K562 (cell line): ENCODE measurements around the gene SHF. TPM values are rescaled to one million over a fixed set of nuclear protein-coding genes. Genes with fewer than 3 reads are reported as not detected.

ENCODE experiments used
- CREBBP ChIP-seq: IDR thresholded peaks from one replicate; pipeline ENCODE4 v1.6.1; 2012; ENCODE audit warnings: low read depth, mild to moderate bottlenecking, control low read depth, inconsistent platforms, low read length
- MEF2A ChIP-seq: IDR thresholded peaks from 2 replicates; pipeline ENCODE4 v1.6.1; 2011; ENCODE audit warnings: low read depth, mild to moderate bottlenecking, low read length, moderate library complexity; ENCODE audit not compliant: control insufficient read depth
- MXI1 ChIP-seq: IDR thresholded peaks from 2 replicates; pipeline ENCODE4 v1.6.1; 2011; ENCODE audit warnings: low read depth, mild to moderate bottlenecking, improper control_type of control experiment, low read length
- NR3C1 ChIP-seq: sonication (generic); formaldehyde crosslinking; IDR thresholded peaks from 2 replicates; pipeline ENCODE4 v1.8.1; 2022; ENCODE audit warnings: missing genetic modification reagents
- ZNF444 ChIP-seq: fragments of 250-450 bp; sonication (Bioruptor Pico); IDR thresholded peaks from 2 replicates; pipeline ENCODE4 v1.4.0; 2020; ENCODE audit warnings: mild to moderate bottlenecking, moderate library complexity
- ZNF668 ChIP-seq: fragments of 250-450 bp; sonication (Bioruptor Pico); IDR thresholded peaks from 2 replicates; pipeline ENCODE4 v1.8.0; 2022; ENCODE audit warnings: mild to moderate bottlenecking, inconsistent platforms
- polyA plus RNA-seq, 8 experiments: library from polyadenylated mRNA; depleted of rRNA in 4 of 8; stranded (reverse) in 5 of 8; unstranded in 3 of 8; fragments of >200 nt; fragmentation: Nextera tagmentation in 2 of 8; fragmentation: Illumina TruSeq in 1 of 8; extraction: Ambion mirVana in 2 of 8; extraction: Trizol in 1 of 8; gene quantifications; 2 replicates each; pipeline versions ENCODE4 v1.2.1 to v1.2.3, GENCODE V29; 2011 to 2014; ENCODE audit warnings: inconsistent platforms in 1 of 8, missing spikeins in 1 of 8
- total RNA-seq, 7 experiments: library from RNA; depleted of rRNA in 6 of 7; stranded (reverse); fragments of >200 nt in 6 of 7; fragmentation: Illumina TruSeq in 2 of 7; extraction: Trizol in 2 of 7; gene quantifications; 2 replicates each; pipeline versions ENCODE4 v1.2.1 to v1.2.3, GENCODE V29; 2011 to 2021; ENCODE audit warnings: low replicate concordance in 1 of 7
- TF ChIP-seq, protein P1 (sequence below): fragments of 250-450 bp; sonication (Bioruptor Pico); IDR thresholded peaks from 2 replicates; pipeline ENCODE4 v1.9.0; 2021; ENCODE audit warnings: mild to moderate bottlenecking, inconsistent platforms
- TF ChIP-seq, protein P2 (sequence below): fragments of 250-450 bp; sonication (Bioruptor Pico); IDR thresholded peaks from 2 replicates; pipeline ENCODE4 v1.8.0; 2021; ENCODE audit warnings: moderate library complexity, mild to moderate bottlenecking, inconsistent platforms
- TF ChIP-seq, protein P3 (sequence below): sonication (generic); formaldehyde crosslinking; IDR thresholded peaks from 2 replicates; pipeline ENCODE4 v1.8.0; 2022; ENCODE audit warnings: mild to moderate bottlenecking, missing genetic modification reagents
- TF ChIP-seq, protein P4 (sequence below): fragments of 200-800 bp; sonication (Bioruptor generic); IDR thresholded peaks from 2 replicates; pipeline ENCODE4 v1.6.1; 2017; ENCODE audit warnings: missing genetic modification characterization, missing compliant biosample characterization
- TF ChIP-seq, protein P5 (sequence below): IDR thresholded peaks from 2 replicates; pipeline ENCODE4 v1.6.1; 2012; ENCODE audit warnings: low read depth, low read length, improper control_type of control experiment, borderline replicate concordance
- TF ChIP-seq, protein P6 (sequence below): sonication (generic); formaldehyde crosslinking; IDR thresholded peaks from 2 replicates; pipeline ENCODE4 v1.8.0; 2023; ENCODE audit warnings: mild to moderate bottlenecking, missing genetic modification reagents

SHF gene
- total and polyA plus RNA-seq, 9 of the 15 experiments (the other 6 are each of a cell fraction or from before 2014, with no cell fraction given), result 0.51 to 2.2 (median 0.85) TPM; not detected in 2

DNA sequence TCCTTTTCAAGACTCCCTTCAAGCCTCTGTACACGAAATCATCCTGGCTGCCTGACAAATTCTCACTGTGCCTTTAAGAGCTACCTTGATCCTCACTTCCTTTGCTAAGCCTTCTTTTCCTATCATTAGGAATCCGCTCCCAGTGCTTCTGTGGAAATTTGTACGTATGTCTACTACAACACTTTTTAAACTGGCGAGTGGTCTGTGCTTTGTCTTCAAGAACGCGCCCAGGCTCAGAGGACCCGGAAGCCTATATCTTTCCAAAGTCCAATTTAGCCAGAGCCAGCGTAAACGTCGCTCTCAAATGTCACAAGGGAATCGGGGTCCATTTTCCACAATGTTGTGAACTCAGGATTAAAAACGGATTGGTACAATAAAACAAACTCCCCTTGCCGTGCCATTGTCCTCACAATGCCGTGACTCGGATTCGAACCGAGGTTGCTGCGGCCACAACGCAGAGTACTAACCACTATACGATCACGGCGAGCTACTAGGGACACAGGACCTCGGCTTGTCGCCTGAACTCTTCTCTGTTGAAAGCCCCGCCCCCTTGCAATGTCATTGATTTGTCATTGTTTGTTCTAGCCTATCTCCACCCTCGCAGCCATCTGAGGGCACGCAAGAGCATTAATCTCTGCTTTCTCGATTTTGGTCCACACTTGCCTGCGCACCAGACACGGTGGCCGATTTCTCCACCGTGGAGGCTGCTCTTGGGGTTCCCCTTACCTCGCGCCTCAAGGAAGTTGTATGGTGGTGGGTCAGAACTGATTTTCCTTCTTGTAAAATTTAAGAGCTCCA is 12.4 kb upstream of the SHF start (continued):
- TF ChIP-seq ZNF444 (CRISPR knock-in tag) (no peak), ZNF668 (CRISPR knock-in tag) (no peak), MXI1 (no peak), NR3C1 (CRISPR knock-in tag) (no peak), MEF2A (no peak), CREBBP (no peak)
- TF ChIP-seq, protein P1, sequence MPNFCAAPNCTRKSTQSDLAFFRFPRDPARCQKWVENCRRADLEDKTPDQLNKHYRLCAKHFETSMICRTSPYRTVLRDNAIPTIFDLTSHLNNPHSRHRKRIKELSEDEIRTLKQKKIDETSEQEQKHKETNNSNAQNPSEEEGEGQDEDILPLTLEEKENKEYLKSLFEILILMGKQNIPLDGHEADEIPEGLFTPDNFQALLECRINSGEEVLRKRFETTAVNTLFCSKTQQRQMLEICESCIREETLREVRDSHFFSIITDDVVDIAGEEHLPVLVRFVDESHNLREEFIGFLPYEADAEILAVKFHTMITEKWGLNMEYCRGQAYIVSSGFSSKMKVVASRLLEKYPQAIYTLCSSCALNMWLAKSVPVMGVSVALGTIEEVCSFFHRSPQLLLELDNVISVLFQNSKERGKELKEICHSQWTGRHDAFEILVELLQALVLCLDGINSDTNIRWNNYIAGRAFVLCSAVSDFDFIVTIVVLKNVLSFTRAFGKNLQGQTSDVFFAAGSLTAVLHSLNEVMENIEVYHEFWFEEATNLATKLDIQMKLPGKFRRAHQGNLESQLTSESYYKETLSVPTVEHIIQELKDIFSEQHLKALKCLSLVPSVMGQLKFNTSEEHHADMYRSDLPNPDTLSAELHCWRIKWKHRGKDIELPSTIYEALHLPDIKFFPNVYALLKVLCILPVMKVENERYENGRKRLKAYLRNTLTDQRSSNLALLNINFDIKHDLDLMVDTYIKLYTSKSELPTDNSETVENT, result 0 out of 2 replicates have a peak, but pooled peaks have one; percentile 16
- TF ChIP-seq, protein P2, sequence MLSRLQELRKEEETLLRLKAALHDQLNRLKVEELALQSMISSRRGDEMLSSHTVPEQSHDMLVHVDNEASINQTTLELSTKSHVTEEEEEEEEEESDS, result no peak
- TF ChIP-seq, protein P3, sequence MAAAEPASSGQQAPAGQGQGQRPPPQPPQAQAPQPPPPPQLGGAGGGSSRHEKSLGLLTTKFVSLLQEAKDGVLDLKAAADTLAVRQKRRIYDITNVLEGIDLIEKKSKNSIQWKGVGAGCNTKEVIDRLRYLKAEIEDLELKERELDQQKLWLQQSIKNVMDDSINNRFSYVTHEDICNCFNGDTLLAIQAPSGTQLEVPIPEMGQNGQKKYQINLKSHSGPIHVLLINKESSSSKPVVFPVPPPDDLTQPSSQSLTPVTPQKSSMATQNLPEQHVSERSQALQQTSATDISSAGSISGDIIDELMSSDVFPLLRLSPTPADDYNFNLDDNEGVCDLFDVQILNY (CRISPR knock-in tag), result peak; percentile 16; the same call in 1 of the 2 replicates
- TF ChIP-seq, protein P4, sequence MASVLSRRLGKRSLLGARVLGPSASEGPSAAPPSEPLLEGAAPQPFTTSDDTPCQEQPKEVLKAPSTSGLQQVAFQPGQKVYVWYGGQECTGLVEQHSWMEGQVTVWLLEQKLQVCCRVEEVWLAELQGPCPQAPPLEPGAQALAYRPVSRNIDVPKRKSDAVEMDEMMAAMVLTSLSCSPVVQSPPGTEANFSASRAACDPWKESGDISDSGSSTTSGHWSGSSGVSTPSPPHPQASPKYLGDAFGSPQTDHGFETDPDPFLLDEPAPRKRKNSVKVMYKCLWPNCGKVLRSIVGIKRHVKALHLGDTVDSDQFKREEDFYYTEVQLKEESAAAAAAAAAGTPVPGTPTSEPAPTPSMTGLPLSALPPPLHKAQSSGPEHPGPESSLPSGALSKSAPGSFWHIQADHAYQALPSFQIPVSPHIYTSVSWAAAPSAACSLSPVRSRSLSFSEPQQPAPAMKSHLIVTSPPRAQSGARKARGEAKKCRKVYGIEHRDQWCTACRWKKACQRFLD (CRISPR knock-in tag), result no peak
- TF ChIP-seq, protein P5, sequence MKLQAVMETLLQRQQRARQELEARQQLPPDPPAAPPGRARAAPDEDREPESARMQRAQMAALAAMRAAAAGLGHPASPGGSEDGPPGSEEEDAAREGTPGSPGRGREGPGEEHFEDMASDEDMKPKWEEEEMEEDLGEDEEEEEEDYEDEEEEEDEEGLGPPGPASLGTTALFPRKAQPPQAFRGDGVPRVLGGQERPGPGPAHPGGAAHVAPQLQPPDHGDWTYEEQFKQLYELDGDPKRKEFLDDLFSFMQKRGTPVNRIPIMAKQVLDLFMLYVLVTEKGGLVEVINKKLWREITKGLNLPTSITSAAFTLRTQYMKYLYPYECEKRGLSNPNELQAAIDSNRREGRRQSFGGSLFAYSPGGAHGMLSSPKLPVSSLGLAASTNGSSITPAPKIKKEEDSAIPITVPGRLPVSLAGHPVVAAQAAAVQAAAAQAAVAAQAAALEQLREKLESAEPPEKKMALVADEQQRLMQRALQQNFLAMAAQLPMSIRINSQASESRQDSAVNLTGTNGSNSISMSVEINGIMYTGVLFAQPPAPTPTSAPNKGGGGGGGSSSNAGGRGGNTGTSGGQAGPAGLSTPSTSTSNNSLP, result peak; percentile 79
- TF ChIP-seq, protein P6, sequence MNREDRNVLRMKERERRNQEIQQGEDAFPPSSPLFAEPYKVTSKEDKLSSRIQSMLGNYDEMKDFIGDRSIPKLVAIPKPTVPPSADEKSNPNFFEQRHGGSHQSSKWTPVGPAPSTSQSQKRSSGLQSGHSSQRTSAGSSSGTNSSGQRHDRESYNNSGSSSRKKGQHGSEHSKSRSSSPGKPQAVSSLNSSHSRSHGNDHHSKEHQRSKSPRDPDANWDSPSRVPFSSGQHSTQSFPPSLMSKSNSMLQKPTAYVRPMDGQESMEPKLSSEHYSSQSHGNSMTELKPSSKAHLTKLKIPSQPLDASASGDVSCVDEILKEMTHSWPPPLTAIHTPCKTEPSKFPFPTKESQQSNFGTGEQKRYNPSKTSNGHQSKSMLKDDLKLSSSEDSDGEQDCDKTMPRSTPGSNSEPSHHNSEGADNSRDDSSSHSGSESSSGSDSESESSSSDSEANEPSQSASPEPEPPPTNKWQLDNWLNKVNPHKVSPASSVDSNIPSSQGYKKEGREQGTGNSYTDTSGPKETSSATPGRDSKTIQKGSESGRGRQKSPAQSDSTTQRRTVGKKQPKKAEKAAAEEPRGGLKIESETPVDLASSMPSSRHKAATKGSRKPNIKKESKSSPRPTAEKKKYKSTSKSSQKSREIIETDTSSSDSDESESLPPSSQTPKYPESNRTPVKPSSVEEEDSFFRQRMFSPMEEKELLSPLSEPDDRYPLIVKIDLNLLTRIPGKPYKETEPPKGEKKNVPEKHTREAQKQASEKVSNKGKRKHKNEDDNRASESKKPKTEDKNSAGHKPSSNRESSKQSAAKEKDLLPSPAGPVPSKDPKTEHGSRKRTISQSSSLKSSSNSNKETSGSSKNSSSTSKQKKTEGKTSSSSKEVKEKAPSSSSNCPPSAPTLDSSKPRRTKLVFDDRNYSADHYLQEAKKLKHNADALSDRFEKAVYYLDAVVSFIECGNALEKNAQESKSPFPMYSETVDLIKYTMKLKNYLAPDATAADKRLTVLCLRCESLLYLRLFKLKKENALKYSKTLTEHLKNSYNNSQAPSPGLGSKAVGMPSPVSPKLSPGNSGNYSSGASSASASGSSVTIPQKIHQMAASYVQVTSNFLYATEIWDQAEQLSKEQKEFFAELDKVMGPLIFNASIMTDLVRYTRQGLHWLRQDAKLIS (CRISPR knock-in tag), result peak; percentile 61
